GM12878 (cell line): ENCODE measurements around the gene GLT1D1.

Experiments used
- CEBPZ ChIP-seq: fragments of 150-350 bp; IDR thresholded peaks from 2 replicates; pipeline ENCODE4 v1.6.1; 2016; ENCODE audit warnings: low read depth, low read length
- CHD2 ChIP-seq: IDR thresholded peaks from 2 replicates; pipeline ENCODE4 v1.6.1; 2011; ENCODE audit warnings: low read depth, low read length, improper control_type of control experiment, borderline replicate concordance
- CTCF ChIP-seq, 3 experiments: IDR thresholded peaks in 2 of 3; conservative IDR thresholded peaks in 1 of 3; 2 replicates each; pipeline ENCODE4 v1.5.1; 2011; ENCODE audit warnings: low read depth in 3 of 3, low read length in 3 of 3, mild to moderate bottlenecking in 3 of 3, control low read depth in 2 of 3, moderate library complexity in 2 of 3, inconsistent platforms in 1 of 3, mixed read lengths in 1 of 3; ENCODE audit not compliant: control insufficient read depth in 2 of 3, insufficient read depth in 1 of 3; ENCODE audit errors: extremely low read depth in 1 of 3
- E2F4 ChIP-seq: IDR thresholded peaks from 2 replicates; pipeline ENCODE4 v1.6.1; 2012; ENCODE audit warnings: low read depth, low read length, improper control_type of control experiment
- IKZF1 ChIP-seq: fragments of 450-650 bp; conservative IDR thresholded peaks from 2 replicates; pipeline ENCODE4 v1.6.1; 2017; ENCODE audit warnings: antibody characterized with exemption, mild to moderate bottlenecking
- MYC ChIP-seq: IDR thresholded peaks from 2 replicates; pipeline ENCODE4 v1.6.1; 2011; ENCODE audit warnings: mild to moderate bottlenecking, low read length, moderate library complexity, inconsistent platforms; ENCODE audit not compliant: insufficient read depth, insufficient replicate concordance, insufficient read length, severe bottlenecking
- NFYB ChIP-seq: IDR thresholded peaks from 2 replicates; pipeline ENCODE4 v1.6.1; 2011; ENCODE audit warnings: low read depth, mild to moderate bottlenecking, low read length, improper control_type of control experiment, moderate library complexity; ENCODE audit not compliant: insufficient read depth
- POLR2A ChIP-seq: IDR thresholded peaks from 2 replicates; pipeline ENCODE4 v1.6.1; 2011; ENCODE audit warnings: low read depth, mild to moderate bottlenecking, low read length
- POLR2AphosphoS5 ChIP-seq: IDR thresholded peaks from 2 replicates; pipeline ENCODE4 v1.6.1; 2011; ENCODE audit warnings: mild to moderate bottlenecking, low read length, inconsistent platforms
- RB1 ChIP-seq: fragments of 450-650 bp; formaldehyde crosslinking; IDR thresholded peaks from 2 replicates; pipeline ENCODE4 v1.6.1; 2017; ENCODE audit warnings: mild to moderate bottlenecking, borderline replicate concordance
- TCF12 ChIP-seq: IDR thresholded peaks from 2 replicates; pipeline ENCODE4 v1.6.1; 2011; ENCODE audit warnings: low read depth, mild to moderate bottlenecking, low read length
- ZBTB33 ChIP-seq: fragments of 450-650 bp; IDR thresholded peaks from 2 replicates; pipeline ENCODE4 v1.6.1; 2017; ENCODE audit warnings: mild to moderate bottlenecking

DNA sequence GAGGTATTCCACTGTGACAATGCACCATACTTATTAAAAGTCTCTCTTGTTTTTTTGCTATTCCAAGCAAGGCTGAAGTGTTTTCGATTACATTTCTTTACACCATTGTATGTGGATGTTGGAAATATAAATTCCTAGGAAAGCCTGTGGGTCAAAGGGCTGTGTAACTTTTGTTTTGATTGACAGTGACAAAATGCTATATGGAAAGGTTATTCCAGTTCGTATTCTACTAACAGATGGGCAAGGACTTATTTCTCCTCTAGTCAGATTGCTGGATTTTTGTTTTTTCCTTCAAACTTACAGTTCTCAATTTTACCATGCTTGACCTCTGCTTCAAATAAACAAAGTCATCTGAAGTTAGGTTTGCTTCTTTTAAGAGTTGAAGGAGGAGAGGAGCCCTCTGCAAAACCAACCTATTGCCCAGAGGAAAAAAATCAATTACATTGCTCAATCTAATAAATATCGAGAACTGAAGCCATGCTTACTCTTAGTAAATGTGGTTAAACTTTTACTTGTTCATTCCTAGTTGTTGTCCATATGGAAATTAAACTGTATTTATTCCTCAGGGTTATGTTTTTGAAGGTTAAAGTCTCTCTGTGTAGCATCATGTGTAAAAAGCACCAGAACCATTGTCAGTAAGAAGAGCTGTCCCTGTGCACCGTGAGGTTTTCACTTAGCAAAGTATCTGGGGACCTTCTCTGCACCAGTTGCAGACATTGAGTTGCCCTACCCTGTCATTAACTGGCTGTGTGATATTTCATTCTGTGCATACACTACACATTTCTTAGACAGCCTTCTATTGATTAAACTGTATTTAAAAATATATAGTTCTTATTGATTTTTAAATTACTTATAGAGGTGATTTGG, 26.9 kb downstream of the GLT1D1 start:
- TF ChIP-seq NFYB (no peak), POLR2AphosphoS5 (no peak), CHD2 (no peak), MYC (no peak), CTCF (IDR thresholded peaks at IDR 0.05 in 2 of 3, conservative IDR thresholded peaks at IDR 0.05 in 1 of 3; ENCODE audit: control insufficient read depth in 2 of 3, extremely low read depth in 1 of 3, insufficient read depth in 1 of 3, low read depth in 3 of 3, low read length in 3 of 3) (no peak), E2F4 (no peak), IKZF1 (no peak), ZBTB33 (no peak), TCF12 (no peak), CEBPZ (no peak), POLR2A (no peak), RB1 (no peak)
